KOPT-K1 (cell line): ENCODE results near the gene NKX3-2.

Experiments used
- H3K27ac ChIP-seq: fragments of 200-600 bp; sonication (generic); 2 replicates; pipeline ENCODE4 v1.5.1; 2016; ENCODE audit warnings: antibody characterized with exemption, mild to moderate bottlenecking, low read depth, low read length; ENCODE audit not compliant: poor library complexity, severe bottlenecking
- H3K36me3 ChIP-seq: fragments of 200-600 bp; sonication (generic); 2 replicates; pipeline ENCODE4 v1.5.1; 2017; ENCODE audit warnings: antibody characterized with exemption, mild to moderate bottlenecking, low read length, moderate library complexity; ENCODE audit not compliant: insufficient read depth
- H3K9me3 ChIP-seq: fragments of 200-600 bp; sonication (generic); 2 replicates; pipeline ENCODE4 v1.5.1; 2017; ENCODE audit warnings: antibody characterized with exemption, low read length, mild to moderate bottlenecking; ENCODE audit not compliant: insufficient read depth, poor library complexity, severe bottlenecking

Gene NKX3-2

GRCh38 chr4:13528821-13529127 is 15.5 kb downstream of the NKX3-2 start:
- peaks cover 52% of the 10 kb centered on the region for H3K9me3 ChIP-seq
- H3K27ac ChIP-seq = no peak overlapping the region
- no peaks in the 10 kb centered on the region for H3K36me3 ChIP-seq

GRCh38 chr4:13527981-13528820 is 16.1 kb downstream of the NKX3-2 start:
- H3K9me3 ChIP-seq = peaks cover 54% of the 10 kb centered on the region
- no peak overlapping the region for H3K27ac ChIP-seq
- no peaks in the 10 kb centered on the region for H3K36me3 ChIP-seq

DNA sequence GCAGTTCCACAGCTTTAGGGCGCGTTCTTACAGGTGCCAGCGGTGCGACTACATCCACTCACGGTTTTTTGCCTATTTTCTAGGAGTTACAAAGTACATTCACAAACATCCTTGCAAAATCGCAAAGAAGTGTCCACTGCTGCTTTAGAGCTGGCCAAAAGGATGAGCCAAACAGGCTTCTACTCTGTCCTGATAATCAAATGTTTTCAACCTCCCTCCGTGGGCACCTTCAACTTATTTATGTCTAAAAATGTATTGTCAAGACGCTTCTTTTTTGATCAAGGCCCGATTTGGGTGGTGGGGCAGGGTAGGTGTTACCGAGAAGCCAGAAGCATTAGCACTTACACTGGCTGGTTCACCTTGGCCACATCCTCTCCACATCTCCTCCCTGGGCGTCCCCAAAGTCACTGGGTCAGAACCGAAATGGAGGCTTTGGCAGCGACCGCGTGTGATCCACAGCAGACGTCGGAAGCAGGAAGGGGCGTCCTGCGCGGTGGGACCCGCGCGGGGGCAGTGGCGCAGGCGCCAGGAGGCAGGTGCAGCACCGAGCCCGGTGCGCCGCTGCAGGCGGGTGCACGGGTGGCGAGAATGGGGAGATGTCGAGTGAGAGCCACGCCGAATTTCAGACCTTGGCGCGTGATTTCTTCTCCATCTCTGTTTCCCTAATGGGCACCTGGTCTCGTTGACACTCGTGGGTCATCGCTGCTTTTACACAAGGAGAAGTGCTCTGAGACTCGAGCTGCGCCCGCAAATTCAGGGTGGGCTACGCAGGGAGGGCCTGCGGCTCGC is 16.9 kb downstream of the NKX3-2 start:
- peaks cover 62% of the 10 kb centered on the region for H3K9me3 ChIP-seq
- no peak overlapping the region for H3K27ac ChIP-seq
- no peaks in the 10 kb centered on the region for H3K36me3 ChIP-seq

GRCh38 chr4:13526658-13527057 is 17.6 kb downstream of the NKX3-2 start:
- Histone ChIP-seq H3K27ac (no peak overlapping the region), H3K36me3 (no peaks in the 10 kb centered on the region), H3K9me3 (peaks cover 63% of the 10 kb centered on the region)

DNA sequence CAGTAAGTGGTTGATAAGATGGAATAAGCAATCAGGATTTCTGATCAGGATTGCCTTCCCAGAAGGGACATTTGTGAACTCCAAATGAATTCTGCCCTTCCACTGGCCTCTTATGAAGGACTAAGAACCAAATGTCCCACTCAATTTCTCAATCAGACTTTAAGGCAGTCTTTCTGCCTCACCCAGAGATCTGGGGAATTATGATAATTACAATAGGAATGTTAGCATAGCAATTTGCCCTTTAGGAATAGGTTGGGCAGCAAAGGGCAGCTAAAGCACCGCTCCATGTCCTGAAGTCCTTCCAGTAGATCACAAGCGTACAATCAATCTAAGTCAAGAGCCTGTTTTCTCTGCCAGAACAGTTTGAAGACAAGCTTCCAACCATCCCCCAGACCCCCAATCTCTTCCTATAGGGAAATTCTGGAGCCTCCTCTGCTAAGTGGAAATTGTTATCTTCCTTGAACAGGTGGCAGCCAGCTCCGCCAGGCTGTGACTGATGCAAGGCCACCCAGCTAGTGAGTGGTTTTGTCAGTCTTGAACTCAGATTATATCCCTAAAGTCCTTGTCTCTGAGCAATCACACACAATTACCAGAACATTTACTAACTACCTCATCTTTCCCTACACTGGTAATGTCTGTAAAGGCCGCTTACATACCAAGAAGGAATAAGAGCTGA is 18.6 kb downstream of the NKX3-2 start:
- Histone ChIP-seq H3K27ac (no peak overlapping the region), H3K36me3 (no peaks in the 10 kb centered on the region), H3K9me3 (peaks cover 62% of the 10 kb centered on the region)

- H3K36me3 ChIP-seq = no peaks in the 10 kb centered on the region
- H3K27ac ChIP-seq = no peak overlapping the region
- peaks cover 56% of the 10 kb centered on the region for H3K9me3 ChIP-seq
These were observed 19.6 kb downstream of the NKX3-2 start for GRCh38 chr4:13524504-13525243.

DNA sequence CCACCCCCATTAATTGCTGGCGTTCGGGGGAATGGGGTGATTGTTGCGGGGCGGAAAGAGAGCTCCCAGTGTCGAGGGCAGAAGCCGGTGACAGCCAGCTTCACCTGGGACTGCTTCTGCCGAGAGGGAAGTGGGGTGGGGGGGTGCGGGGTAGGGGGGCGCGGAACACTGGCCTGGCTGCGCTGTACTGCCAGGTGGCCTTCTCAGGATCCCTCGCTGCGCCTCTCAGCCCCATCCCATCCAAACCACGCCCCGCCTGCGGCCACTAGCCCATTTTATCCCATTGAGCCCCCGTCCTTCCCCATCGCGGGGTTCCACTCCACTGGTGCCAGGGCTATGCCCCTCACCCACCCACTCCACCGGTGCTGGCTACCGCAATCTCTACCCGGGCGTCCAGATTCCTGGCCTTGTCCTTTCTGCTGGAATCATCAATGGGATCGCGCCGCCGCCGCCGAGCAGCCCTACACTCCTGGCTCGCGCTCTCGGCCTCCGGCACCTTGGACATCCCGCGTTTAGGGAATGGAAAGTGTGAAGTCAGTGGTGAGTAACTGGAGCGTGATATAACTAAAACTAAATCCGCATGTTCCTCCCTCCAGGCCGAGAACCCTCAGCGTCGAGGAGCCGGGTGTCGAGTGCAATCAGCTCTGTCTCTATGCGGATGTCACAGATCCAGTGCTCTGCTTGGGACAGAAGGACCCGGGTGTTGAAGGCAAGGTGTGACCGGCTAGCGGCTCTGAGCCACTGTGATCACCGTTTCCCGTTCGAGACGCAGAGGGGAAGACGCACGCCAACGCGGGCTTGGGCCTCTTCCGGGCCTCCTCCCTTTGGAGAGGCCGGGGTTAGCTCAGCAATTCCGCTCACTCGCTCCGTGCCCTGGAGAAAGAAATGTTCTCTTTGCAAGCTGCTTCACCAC is 20.5 kb downstream of the NKX3-2 start:
- peaks cover 48% of the 10 kb centered on the region for H3K9me3 ChIP-seq
- H3K36me3 ChIP-seq = no peaks in the 10 kb centered on the region
- no peak overlapping the region for H3K27ac ChIP-seq

DNA sequence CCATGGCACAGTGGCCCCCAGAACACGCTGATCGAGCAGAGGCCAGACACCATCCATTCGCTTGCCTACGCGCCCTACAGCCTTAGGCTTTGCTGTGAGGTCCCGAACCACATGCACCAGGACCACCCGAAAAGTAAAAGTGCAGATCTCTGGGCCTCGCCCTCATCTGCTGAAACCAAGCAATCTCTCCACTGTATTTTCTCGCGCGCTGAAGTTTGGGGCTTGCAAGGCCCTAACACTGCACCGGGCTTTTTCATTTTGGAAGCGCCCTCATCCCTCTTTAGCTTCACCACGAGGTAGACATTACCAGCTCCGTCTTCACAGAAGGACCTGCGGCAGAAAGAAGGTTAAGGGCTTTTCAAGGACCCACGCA is 21.2 kb downstream of the NKX3-2 start:
- Histone ChIP-seq H3K36me3 (no peaks in the 10 kb centered on the region), H3K27ac (no peak overlapping the region), H3K9me3 (peaks cover 40% of the 10 kb centered on the region)

DNA sequence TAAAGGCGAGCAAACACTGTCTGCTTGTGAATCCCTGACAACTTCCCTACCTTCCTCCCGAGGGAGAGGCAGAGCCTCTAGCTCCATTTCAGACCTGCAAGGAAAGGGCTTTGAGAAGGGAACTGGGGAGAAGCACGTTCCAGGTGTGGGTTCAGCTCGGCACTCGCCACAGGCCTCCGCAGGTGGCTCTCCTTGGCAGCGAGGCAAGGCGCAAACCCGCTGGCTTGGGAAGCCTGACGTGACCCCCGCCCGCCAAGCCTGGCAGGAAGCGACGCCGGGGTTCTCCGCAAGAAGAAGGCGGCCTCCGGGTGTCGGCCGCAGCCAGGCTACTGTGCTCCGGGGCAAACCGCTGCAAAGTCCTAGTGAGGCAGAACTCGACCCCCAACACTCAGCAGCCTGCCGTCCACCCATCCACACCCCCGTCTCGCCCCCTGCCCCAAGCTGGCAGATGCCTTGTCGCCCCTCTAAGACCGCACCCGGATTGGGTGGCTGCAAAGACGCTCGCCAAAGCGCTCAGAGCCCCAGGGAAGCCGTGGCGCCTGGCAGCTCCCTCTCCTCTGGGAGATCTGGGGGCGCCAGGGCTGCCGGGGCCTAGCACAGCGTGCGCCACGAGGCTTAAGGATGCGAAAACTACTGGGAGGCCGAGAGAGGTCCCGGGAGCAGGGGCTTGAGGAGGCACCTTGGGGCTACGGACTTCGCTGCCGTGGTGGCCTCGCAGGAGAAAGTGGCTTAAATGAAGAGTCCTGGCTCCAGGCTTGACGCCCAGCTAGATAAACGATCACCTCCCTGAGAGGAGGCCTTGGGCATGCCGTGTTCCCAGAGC is 21.8 kb downstream of the NKX3-2 start:
- Histone ChIP-seq H3K9me3 (peaks cover 35% of the 10 kb centered on the region), H3K27ac (no peak overlapping the region), H3K36me3 (no peaks in the 10 kb centered on the region)

DNA sequence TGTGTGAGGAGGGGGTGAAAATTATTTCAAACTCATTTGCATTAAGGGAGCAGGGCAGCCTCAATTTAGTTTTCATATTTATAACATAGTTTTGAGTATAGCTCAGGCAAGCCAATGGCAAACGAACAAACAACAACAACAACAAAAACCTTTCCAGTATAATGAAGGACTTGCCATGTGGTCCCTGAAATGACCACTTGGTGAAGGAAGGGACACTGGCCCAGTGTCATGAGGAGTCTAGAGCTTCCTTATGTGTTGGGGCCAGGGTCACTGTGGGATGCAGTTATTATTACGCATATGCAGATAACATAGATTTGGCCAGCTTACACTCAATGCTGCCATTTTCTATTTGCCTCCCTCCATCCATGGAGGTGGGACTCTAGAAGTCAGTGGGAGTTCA is 23.3 kb downstream of the NKX3-2 start:
- no peak overlapping the region for H3K27ac ChIP-seq
- H3K9me3 ChIP-seq = peaks cover 26% of the 10 kb centered on the region
- no peaks in the 10 kb centered on the region for H3K36me3 ChIP-seq

DNA sequence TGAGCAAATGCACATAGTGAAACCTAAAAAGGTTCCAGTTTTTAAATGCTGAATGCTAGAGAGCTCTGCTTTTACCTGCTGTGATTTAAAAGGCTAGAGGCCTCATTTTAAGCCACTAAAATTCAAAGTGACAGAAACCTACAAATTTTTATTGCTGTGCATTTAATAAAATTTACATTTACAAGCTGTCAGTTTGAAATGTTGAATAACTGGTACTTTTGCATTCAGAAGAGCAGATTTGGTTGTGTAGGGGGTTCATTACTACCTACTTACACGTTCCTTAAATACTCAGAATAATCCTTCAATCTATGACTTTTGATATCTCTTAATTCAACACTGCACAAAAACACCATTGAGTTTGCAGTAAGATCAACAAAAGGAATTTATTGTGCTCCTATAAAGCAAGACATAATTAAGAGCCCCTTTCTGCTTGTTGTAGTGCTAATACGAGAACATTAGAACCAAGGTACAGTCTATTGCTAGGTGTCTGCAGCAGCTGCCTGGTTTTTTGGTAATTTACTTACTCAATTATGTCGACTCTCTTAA is 27.9 kb downstream of the NKX3-2 start:
- Histone ChIP-seq H3K9me3 (no peaks in the 10 kb centered on the region), H3K36me3 (no peaks in the 10 kb centered on the region), H3K27ac (no peak overlapping the region)

GRCh38 chr4:13515268-13515667 is 29.0 kb downstream of the NKX3-2 start:
- no peaks in the 10 kb centered on the region for H3K9me3 ChIP-seq
- no peak overlapping the region for H3K27ac ChIP-seq
- H3K36me3 ChIP-seq = no peaks in the 10 kb centered on the region

GRCh38 chr4:13514722-13515121 is 29.6 kb downstream of the NKX3-2 start:
- no peak overlapping the region for H3K27ac ChIP-seq
- H3K36me3 ChIP-seq = no peaks in the 10 kb centered on the region
- no peaks in the 10 kb centered on the region for H3K9me3 ChIP-seq
